ENCODE measurements around the gene MLF2. TPM values are rescaled to one million over a fixed set of nuclear protein-coding genes. Genes with fewer than 3 reads are reported as not detected.
A peak's percentile ranks its signal among the peaks of the same experiment; 100 is the strongest.

The MLF2 gene
- total RNA-seq, 1 donor from 2014 or later = 98.6 TPM

- intact Hi-C loops (cut with DNase I) = no loop called here
Observed at GRCh38 chr12:6767353-6768319, 14.7 kb upstream of the MLF2 start.

GRCh38 chr12:6766651-6767349 is 13.9 kb upstream of the MLF2 start:
- DNase-seq (ENCODE audit: low spot score) (peak; percentile 91), ATAC-seq (peak; percentile 52)

More at GRCh38 chr12:6767353-6768319, 14.7 kb upstream of the MLF2 start:
- ATAC-seq (no peak), DNase-seq (ENCODE audit: low spot score) (no peak)

GRCh38 chr12:6765634-6766581 is 13.0 kb upstream of the MLF2 start, which contains the start of gene PTMS:
Gene PTMS (plus strand): TSS chr12:6766363. CDS start chr12:6766706, 343 bp downstream.
- intact Hi-C loops (cut with DNase I) = no loop called here
- peak; percentile 91 for DNase-seq (ENCODE audit: low spot score)
- ATAC-seq = peak; percentile 70

More at GRCh38 chr12:6766651-6767349, 13.9 kb upstream of the MLF2 start:
- intact Hi-C loops (cut with DNase I) = no loop called here

GRCh38 chr12:6765048-6765633 is 12.2 kb upstream of the MLF2 start:
- intact Hi-C loops (cut with DNase I) = no loop called here
- no peak for DNase-seq (ENCODE audit: low spot score)
- ATAC-seq = no peak

GRCh38 chr12:6764011-6764828 is 11.3 kb upstream of the MLF2 start:
- intact Hi-C loops (cut with DNase I) = no loop called here
- peak; percentile 95 for DNase-seq (ENCODE audit: low spot score)
- ATAC-seq = peak; percentile 90

GRCh38 chr12:6763380-6763779 is 10.4 kb upstream of the MLF2 start:
- ATAC-seq = no peak
- intact Hi-C loops (cut with DNase I) = no loop called here
- no peak for DNase-seq (ENCODE audit: low spot score)

- DNase-seq (ENCODE audit: low spot score) (no peak), ATAC-seq (no peak)
- intact Hi-C loops (cut with DNase I) = loop anchor here (10.0 kb wide), 1 partner anchor 65 kb away; the partner anchor contains the start of genes GPR162 and P3H3
Observed at GRCh38 chr12:6759741-6760140, 6.8 kb upstream of the MLF2 start.

- no peak for ATAC-seq
- intact Hi-C loops (cut with DNase I) = loop anchor here (10.0 kb wide), 1 partner anchor 66 kb away; the partner anchor contains the start of genes GPR162 and P3H3
- no peak for DNase-seq (ENCODE audit: low spot score)
Observed at GRCh38 chr12:6758506-6759095, 5.7 kb upstream of the MLF2 start.

- ATAC-seq (no peak), DNase-seq (ENCODE audit: low spot score) (no peak)
- intact Hi-C loops (cut with DNase I) = loop anchor here (10.0 kb wide), 1 partner anchor 68 kb away; the partner anchor contains the start of genes GPR162 and P3H3
Observed at GRCh38 chr12:6757028-6757690, 4.2 kb upstream of the MLF2 start.

GRCh38 chr12:6754411-6754810 is 1.5 kb upstream of the MLF2 start:
- intact Hi-C loops (cut with DNase I) = loop anchor here (10.0 kb wide), 1 partner anchor 70 kb away; the partner anchor contains the start of genes GPR162 and P3H3
- DNase-seq (ENCODE audit: low spot score) (no peak), ATAC-seq (no peak)

- peak; percentile 18 for ATAC-seq
- no peak for DNase-seq (ENCODE audit: low spot score)
- intact Hi-C loops (cut with DNase I) = loop anchor here (10.0 kb wide), 1 partner anchor 71 kb away; the partner anchor contains the start of genes GPR162 and P3H3
Observed at GRCh38 chr12:6753772-6754356, 923 bp upstream of the MLF2 start.

GRCh38 chr12:6752167-6752920 is 597 bp downstream of the MLF2 start:
- ATAC-seq (peak; percentile 2), DNase-seq (ENCODE audit: low spot score) (peak; percentile 78)
- intact Hi-C loops (cut with DNase I) = loop anchor here (10.0 kb wide), 1 partner anchor 72 kb away; the partner anchor contains the start of genes GPR162 and P3H3

- no peak for DNase-seq (ENCODE audit: low spot score)
- intact Hi-C loops (cut with DNase I) = loop anchor here (10.0 kb wide), 1 partner anchor 73 kb away; the partner anchor contains the start of genes GPR162 and P3H3
- no peak for ATAC-seq
Observed at GRCh38 chr12:6751767-6752166, 1.2 kb downstream of the MLF2 start.

- DNase-seq (ENCODE audit: low spot score) (no peak), ATAC-seq (no peak)
- intact Hi-C loops (cut with DNase I) = loop anchor here (10.0 kb wide), 1 partner anchor 74 kb away; the partner anchor contains the start of genes GPR162 and P3H3
Observed at GRCh38 chr12:6750506-6750905, 2.4 kb downstream of the MLF2 start.

GRCh38 chr12:6748761-6749160 is 4.2 kb downstream of the MLF2 start:
- intact Hi-C loops (cut with DNase I) = no loop called here

More at GRCh38 chr12:6748761-6749160, 4.2 kb downstream of the MLF2 start:
- ATAC-seq = no peak
- DNase-seq (ENCODE audit: low spot score) = no peak

Measured in sciatic nerve (tissue), 2 donors.